DOHH2 (cell line): ENCODE results near the gene GDAP2.

Experiments used
- H3F3A ChIP-seq: fragments of 200-600 bp; sonication (generic), shearing (Covaris generic); 2 replicates; pipeline ENCODE4 v1.6.0; 2016; ENCODE audit warnings: antibody characterized with exemption, mild to moderate bottlenecking; ENCODE audit not compliant: control insufficient read depth, insufficient read depth
- H3K27ac ChIP-seq: fragments of 200-600 bp; sonication (generic); 2 replicates; pipeline ENCODE4 v1.5.1; 2014; ENCODE audit warnings: low read depth, mild to moderate bottlenecking, low read length, moderate library complexity
- H3K27me3 ChIP-seq: fragments of 200-600 bp; sonication (generic); 2 replicates; pipeline ENCODE4 v1.6.1; 2014; ENCODE audit warnings: mild to moderate bottlenecking, low read length, mixed read lengths; ENCODE audit not compliant: control insufficient read depth
- H3K36me3 ChIP-seq: fragments of 200-600 bp; sonication (generic); 2 replicates; pipeline ENCODE4 v1.6.1; 2014; ENCODE audit warnings: mild to moderate bottlenecking, low read length, moderate library complexity, mixed read lengths; ENCODE audit not compliant: control insufficient read depth
- H3K4me1 ChIP-seq: fragments of 200-600 bp; sonication (generic); 2 replicates; pipeline ENCODE4 v1.6.1; 2014; ENCODE audit warnings: mild to moderate bottlenecking, low read length, mixed read lengths; ENCODE audit not compliant: control insufficient read depth
- H3K4me2 ChIP-seq: fragments of 200-600 bp; sonication (generic); 2 replicates; pipeline ENCODE4 v1.6.0; 2014; ENCODE audit warnings: mild to moderate bottlenecking, low read length, moderate library complexity
- H3K4me3 ChIP-seq: fragments of 200-600 bp; sonication (generic); 2 replicates; pipeline ENCODE4 v1.5.1; 2014; ENCODE audit warnings: mild to moderate bottlenecking, low read length, mixed read lengths
- H3K79me2 ChIP-seq: fragments of 200-600 bp; sonication (generic); 2 replicates; pipeline ENCODE4 v1.6.1; 2014; ENCODE audit warnings: mild to moderate bottlenecking, low read length, mixed read lengths; ENCODE audit not compliant: control insufficient read depth
- H3K9me2 ChIP-seq: fragments of 200-600 bp; sonication (generic); replicated peaks from 2 replicates; pipeline ENCODE4 v1.6.1; 2014; ENCODE audit warnings: mild to moderate bottlenecking, low read length, mixed read lengths; ENCODE audit not compliant: control insufficient read depth
- H3K9me3 ChIP-seq: fragments of 200-600 bp; sonication (generic); 2 replicates; pipeline ENCODE4 v1.6.1; 2014; ENCODE audit warnings: antibody characterized with exemption, low read length, mixed read lengths; ENCODE audit not compliant: control insufficient read depth, insufficient read depth
- H4K20me1 ChIP-seq: fragments of 200-600 bp; sonication (generic); 2 replicates; pipeline ENCODE4 v1.6.0; 2014; ENCODE audit warnings: low read depth, mild to moderate bottlenecking, antibody characterized with exemption, low read length, moderate library complexity; ENCODE audit not compliant: control insufficient read depth, insufficient read depth
- CTCF ChIP-seq: fragments of 200-600 bp; sonication (generic); IDR thresholded peaks from one replicate; pipeline ENCODE4 v1.5.1; 2014; ENCODE audit warnings: antibody characterized with exemption, mild to moderate bottlenecking, low read depth, low read length; ENCODE audit not compliant: poor library complexity, severe bottlenecking
- EZH2phosphoT487 ChIP-seq: fragments of 200-600 bp; sonication (generic); IDR thresholded peaks from 2 replicates; pipeline ENCODE4 v1.6.1; 2017; ENCODE audit warnings: borderline replicate concordance, mild to moderate bottlenecking, antibody characterized with exemption, low read length, moderate library complexity, mixed read lengths

GDAP2 gene

GRCh38 chr1:117964290-117965038 is 35.0 kb upstream of the GDAP2 start:
- no peak overlapping the region for H3K4me2 ChIP-seq
- H3K9me3 ChIP-seq: no peaks in the 10 kb centered on the region
- H3K4me1 ChIP-seq: no peaks in the 10 kb centered on the region
- H3K27ac ChIP-seq: no peak overlapping the region
- H3K79me2 ChIP-seq: no peaks in the 10 kb centered on the region
- H3F3A ChIP-seq: no peaks in the 10 kb centered on the region
- no peaks in the 10 kb centered on the region for H3K27me3 ChIP-seq
- H4K20me1 ChIP-seq: no peaks in the 10 kb centered on the region
- no peaks in the 10 kb centered on the region for H3K9me2 ChIP-seq
- H3K4me3 ChIP-seq: no peak overlapping the region
- H3K36me3 ChIP-seq: peaks cover 25% of the 10 kb centered on the region
- no peak for TF ChIP-seq CTCF
- TF ChIP-seq EZH2phosphoT487: no peak

GRCh38 chr1:117959364-117959763 is 29.9 kb upstream of the GDAP2 start:
- TF ChIP-seq CTCF (no peak), EZH2phosphoT487 (no peak)
- H3F3A ChIP-seq: no peaks in the 10 kb centered on the region
- no peak overlapping the region for H3K4me3 ChIP-seq
- H3K27me3 ChIP-seq: no peaks in the 10 kb centered on the region
- H3K27ac ChIP-seq: no peak overlapping the region
- no peak overlapping the region for H3K4me2 ChIP-seq
- no peaks in the 10 kb centered on the region for H3K79me2 ChIP-seq
- H4K20me1 ChIP-seq: no peaks in the 10 kb centered on the region
- H3K9me2 ChIP-seq: no peaks in the 10 kb centered on the region
- no peaks in the 10 kb centered on the region for H3K4me1 ChIP-seq
- no peaks in the 10 kb centered on the region for H3K9me3 ChIP-seq
- H3K36me3 ChIP-seq: peaks cover 73% of the 10 kb centered on the region

- Histone ChIP-seq H3K9me3 (no peaks in the 10 kb centered on the region), H3F3A (no peaks in the 10 kb centered on the region), H3K4me3 (no peak overlapping the region), H3K27ac (no peak overlapping the region), H3K9me2 (no peaks in the 10 kb centered on the region), H3K36me3 (peaks cover 96% of the 10 kb centered on the region), H3K27me3 (no peaks in the 10 kb centered on the region), H4K20me1 (no peaks in the 10 kb centered on the region), H3K79me2 (no peaks in the 10 kb centered on the region), H3K4me1 (no peaks in the 10 kb centered on the region), H3K4me2 (no peak overlapping the region)
- TF ChIP-seq EZH2phosphoT487 (no peak), CTCF (no peak)
Observed at GRCh38 chr1:117952386-117952785, 23.0 kb upstream of the GDAP2 start.
